ENCODE data around the gene HNRNPLL.

Gene HNRNPLL

GRCh38 chr2:38529208-38529607, 73.5 kb downstream of the HNRNPLL start:
- Histone ChIP-seq H3K9me3 (ENCODE audit: control insufficient read depth, insufficient read depth, low read depth, low read length) (no peaks in the 10 kb centered on the region), H3K27ac (ENCODE audit: extremely low read depth, low read depth, low read length) (no peak overlapping the region), H3K4me1 (ENCODE audit: control insufficient read depth, insufficient read depth, low read length) (peaks cover 8% of the 10 kb centered on the region; the same call in 1 of the 2 replicates), H3K36me3 (ENCODE audit: control insufficient read depth in 2 of 2, insufficient read depth in 1 of 2, low read length in 2 of 2) (no peaks in the 10 kb centered on the region), H3K4me3 (ENCODE audit: low read depth, low read length) (no peak overlapping the region)
- ChIA-PET CTCF (interaction anchor here (0.6 kb wide), 3 partner anchors 219 to 1686 kb away, joined by 3 to 4 read pairs (median 3); no protein-coding TSS in a partner anchor), POLR2A (no interaction called here)
- TF ChIP-seq ZNF23 (tag by site-specific recombination; IDR thresholded peaks at IDR 0.05; ENCODE audit: borderline replicate concordance): no peak
- no peak for TF ChIP-seq HOXC10 (CRISPR knock-in tag; IDR thresholded peaks at IDR 0.05)
- no peak for TF ChIP-seq GFI1B (tag by site-specific recombination; IDR thresholded peaks at IDR 0.05)
- no peak for TF ChIP-seq KLF7 (tag by site-specific recombination; IDR thresholded peaks at IDR 0.05; ENCODE audit: borderline replicate concordance)
- TF ChIP-seq PRDM4 (tag by site-specific recombination; IDR thresholded peaks at IDR 0.05): no peak
- TF ChIP-seq ZNF140 (tag by site-specific recombination; IDR thresholded peaks at IDR 0.05): no peak
- no peak for TF ChIP-seq ZNF600 (tag by site-specific recombination; IDR thresholded peaks at IDR 0.05)
- TF ChIP-seq ZIC2 (tag by site-specific recombination; IDR thresholded peaks at IDR 0.05): no peak
- TF ChIP-seq ZNF449 (tag by site-specific recombination; IDR thresholded peaks at IDR 0.05): no peak
- TF ChIP-seq ZBTB7A (tag by site-specific recombination; IDR thresholded peaks at IDR 0.05; ENCODE audit: low read depth): no peak
- no peak for TF ChIP-seq ZNF707 (tag by site-specific recombination; IDR thresholded peaks at IDR 0.05)
- TF ChIP-seq ZNF843 (tag by site-specific recombination; IDR thresholded peaks at IDR 0.05): no peak
- no peak for TF ChIP-seq ZNF362 (tag by site-specific recombination; IDR thresholded peaks at IDR 0.05)
- no peak for TF ChIP-seq ZNF664 (tag by site-specific recombination; IDR thresholded peaks at IDR 0.05)
- no peak for TF ChIP-seq ZNF426 (tag by site-specific recombination; IDR thresholded peaks at IDR 0.05)
- TF ChIP-seq ZNF830 (tag by site-specific recombination; IDR thresholded peaks at IDR 0.05; ENCODE audit: low read depth): no peak
- no peak for TF ChIP-seq SP7 (tag by site-specific recombination; IDR thresholded peaks at IDR 0.05)

- Histone ChIP-seq H3K27ac (ENCODE audit: extremely low read depth, low read depth, low read length) (no peak overlapping the region), H3K4me1 (ENCODE audit: control insufficient read depth, insufficient read depth, low read length) (peaks cover 8% of the 10 kb centered on the region; the same call in 1 of the 2 replicates), H3K4me3 (ENCODE audit: low read depth, low read length) (no peak overlapping the region), H3K9me3 (ENCODE audit: control insufficient read depth, insufficient read depth, low read depth, low read length) (no peaks in the 10 kb centered on the region), H3K36me3 (ENCODE audit: control insufficient read depth in 2 of 2, insufficient read depth in 1 of 2, low read length in 2 of 2) (no peaks in the 10 kb centered on the region)
- ChIA-PET CTCF (interaction anchor here (0.6 kb wide), 1 partner anchor 290 kb away, joined by 3 read pairs; no protein-coding TSS in a partner anchor), POLR2A (interaction anchor here (1.0 kb wide), 1 partner anchor 223 kb away, joined by 3 read pairs; the partner anchor contains the start of gene SRSF7)
- TF ChIP-seq CTCF (tag by site-specific recombination; IDR thresholded peaks at IDR 0.05) (no peak), ZNF121 (tag by site-specific recombination; IDR thresholded peaks at IDR 0.05) (no peak), RBAK (tag by site-specific recombination; IDR thresholded peaks at IDR 0.05) (no peak), ZNF629 (tag by site-specific recombination; IDR thresholded peaks at IDR 0.05) (no peak), ZNF132 (tag by site-specific recombination; IDR thresholded peaks at IDR 0.05; ENCODE audit: borderline replicate concordance) (no peak), YY1 (tag by site-specific recombination; IDR thresholded peaks at IDR 0.05) (no peak), HOXC10 (CRISPR knock-in tag; IDR thresholded peaks at IDR 0.05) (no peak), ZNF768 (tag by site-specific recombination; IDR thresholded peaks at IDR 0.05) (no peak), ZNF37A (tag by site-specific recombination; IDR thresholded peaks at IDR 0.05) (no peak), SETDB1 (IDR thresholded peaks at IDR 0.05; ENCODE audit: insufficient read length, low read length) (no peak)
Observed at GRCh38 chr2:38528534-38528933, 74.2 kb downstream of the HNRNPLL start.

Measured in HEK293 (cell line).